ENCODE data around the gene PIF1. TPM values are rescaled to one million over a fixed set of nuclear protein-coding genes. Genes with fewer than 3 reads are reported as not detected.

PIF1 gene
- total RNA-seq, 1 experiment from 2014 or later: 13.4 TPM

- CTCF ChIA-PET: interaction anchor here (0.8 kb wide), 1 partner anchor 57 kb away, joined by 5 read pairs; no protein-coding TSS in a partner anchor
- Mint-ChIP-seq H3K27me3 (ENCODE audit: insufficient read depth, unreplicated experiment) (no peaks in the 10 kb centered on the region), H3K9me3 (ENCODE audit: unreplicated experiment) (no peaks in the 10 kb centered on the region), H3K36me3 (ENCODE audit: insufficient read depth, unreplicated experiment) (peaks cover 12% of the 10 kb centered on the region), H3K4me3 (ENCODE audit: unreplicated experiment) (no peak overlapping the region), H3K27ac (ENCODE audit: low read depth, unreplicated experiment) (no peak overlapping the region), H3K4me1 (ENCODE audit: insufficient read depth, unreplicated experiment) (no peaks in the 10 kb centered on the region)
- DNase-seq (ENCODE audit: unreplicated experiment): no peak
- intact Hi-C loops (cut with micrococcal nuclease): no loop called here
- POLR2A ChIA-PET: no interaction called here
- BruUV-seq (replicated peaks): no TSS peak
- no peak for TF ChIP-seq CTCF (IDR thresholded peaks at IDR 0.05; ENCODE audit: unreplicated experiment)
These were observed 40.6 kb upstream of the PIF1 start for GRCh38 chr15:64865998-64866520.

GRCh38 chr15:64865126-64865997 lies 39.9 kb upstream of the PIF1 start:
- ChIA-PET CTCF (interaction anchor here (0.8 kb wide), 1 partner anchor 56 kb away, joined by 5 read pairs; no protein-coding TSS in a partner anchor), POLR2A (no interaction called here)
- Mint-ChIP-seq H3K9me3 (ENCODE audit: unreplicated experiment) (no peaks in the 10 kb centered on the region), H3K36me3 (ENCODE audit: insufficient read depth, unreplicated experiment) (peaks cover 12% of the 10 kb centered on the region), H3K27ac (ENCODE audit: low read depth, unreplicated experiment) (no peak overlapping the region), H3K4me1 (ENCODE audit: insufficient read depth, unreplicated experiment) (no peaks in the 10 kb centered on the region), H3K4me3 (ENCODE audit: unreplicated experiment) (no peak overlapping the region), H3K27me3 (ENCODE audit: insufficient read depth, unreplicated experiment) (no peaks in the 10 kb centered on the region)
- BruUV-seq (replicated peaks): no TSS peak
- DNase-seq (ENCODE audit: unreplicated experiment): no peak
- TF ChIP-seq CTCF (IDR thresholded peaks at IDR 0.05; ENCODE audit: unreplicated experiment): no peak
- intact Hi-C loops (cut with micrococcal nuclease): no loop called here

GRCh38 chr15:64864068-64864467 lies 38.6 kb upstream of the PIF1 start:
- Mint-ChIP-seq H3K4me3 (ENCODE audit: unreplicated experiment) (no peak overlapping the region), H3K27ac (ENCODE audit: low read depth, unreplicated experiment) (no peak overlapping the region), H3K27me3 (ENCODE audit: insufficient read depth, unreplicated experiment) (no peaks in the 10 kb centered on the region), H3K4me1 (ENCODE audit: insufficient read depth, unreplicated experiment) (no peaks in the 10 kb centered on the region), H3K9me3 (ENCODE audit: unreplicated experiment) (no peaks in the 10 kb centered on the region), H3K36me3 (ENCODE audit: insufficient read depth, unreplicated experiment) (peaks cover 12% of the 10 kb centered on the region)
- no peak for DNase-seq (ENCODE audit: unreplicated experiment)
- ChIA-PET CTCF (no interaction called here), POLR2A (no interaction called here)
- no peak for TF ChIP-seq CTCF (IDR thresholded peaks at IDR 0.05; ENCODE audit: unreplicated experiment)
- no TSS peak for BruUV-seq (replicated peaks)
- intact Hi-C loops (cut with micrococcal nuclease): no loop called here

- ChIA-PET CTCF (no interaction called here), POLR2A (no interaction called here)
- no peak for DNase-seq (ENCODE audit: unreplicated experiment)
- no peaks in the 10 kb centered on the region for H3K27me3 Mint-ChIP-seq (ENCODE audit: insufficient read depth, unreplicated experiment)
- no TSS peak for BruUV-seq (replicated peaks)
- no peak overlapping the region for H3K27ac Mint-ChIP-seq (ENCODE audit: low read depth, unreplicated experiment)
- no peaks in the 10 kb centered on the region for H3K9me3 Mint-ChIP-seq (ENCODE audit: unreplicated experiment)
- TF ChIP-seq CTCF (IDR thresholded peaks at IDR 0.05; ENCODE audit: unreplicated experiment): no peak
- peaks cover 12% of the 10 kb centered on the region for H3K36me3 Mint-ChIP-seq (ENCODE audit: insufficient read depth, unreplicated experiment)
- no peaks in the 10 kb centered on the region for H3K4me1 Mint-ChIP-seq (ENCODE audit: insufficient read depth, unreplicated experiment)
- no peak overlapping the region for H3K4me3 Mint-ChIP-seq (ENCODE audit: unreplicated experiment)
- intact Hi-C loops (cut with micrococcal nuclease): no loop called here
These were observed 37.0 kb upstream of the PIF1 start for GRCh38 chr15:64862408-64862807.

Data from MCF 10A (cell line).